CD4-positive, CD25-positive, alpha-beta regulatory T cell (primary cell): Measurements from ENCODE around the gene FRMPD2. TPM values are rescaled to one million over a fixed set of nuclear protein-coding genes. Genes with fewer than 3 reads are reported as not detected.
"Not testable (repeated sequence)": the region's sequence is repeated elsewhere in the genome, so short reads cannot be mapped to it uniquely, and the experiment has no call there.

Experiments used
- ATAC-seq, 2 donors: fragments of 150-1000 bp; cut with Tn5 transposase; one replicate each; pipeline ENCODE4 v1.10.0; 2021; ENCODE audit warnings: low read depth in 2 of 2, moderate number of reproducible peaks in 2 of 2, moderate library complexity in 1 of 2
- DNase-seq, 3 donors: peaks; one replicate each; pipeline versions ENCODE4 v3.0.0 to v3.0.0-alpha.2; 2012 to 2022; ENCODE audit warnings: mixed read lengths in 1 of 3
- H3K27ac ChIP-seq: one replicate; pipeline ENCODE4 v1.7.0; 2013; ENCODE audit warnings: mild to moderate bottlenecking, low read length; ENCODE audit not compliant: insufficient read depth, poor library complexity, severe bottlenecking
- H3K27me3 ChIP-seq: one replicate; pipeline ENCODE4 v1.7.0; 2013; ENCODE audit warnings: low read length; ENCODE audit not compliant: control insufficient read depth, insufficient read depth
- H3K36me3 ChIP-seq: one replicate; pipeline ENCODE4 v1.7.0; 2013; ENCODE audit warnings: mild to moderate bottlenecking, low read length, moderate library complexity; ENCODE audit not compliant: control insufficient read depth, insufficient read depth
- H3K4me1 ChIP-seq: 2 replicates; pipeline ENCODE4 v1.7.0; 2013; ENCODE audit warnings: mild to moderate bottlenecking, low read length; ENCODE audit not compliant: insufficient read depth, control insufficient read depth, poor library complexity, severe bottlenecking
- H3K4me3 ChIP-seq: one replicate; pipeline ENCODE4 v1.7.0; 2013; ENCODE audit warnings: low read depth, mild to moderate bottlenecking, low read length, moderate library complexity
- H3K9me3 ChIP-seq, 2 experiments: 1 replicate in 1 of 2; 2 replicates in 1 of 2; pipeline ENCODE4 v1.7.0; 2013; ENCODE audit warnings: low read length in 2 of 2, mild to moderate bottlenecking in 1 of 2, moderate library complexity in 1 of 2; ENCODE audit not compliant: control insufficient read depth in 2 of 2
- H3K27ac Mint-ChIP-seq, 3 donors: one replicate each; pipeline ENCODE4 v1.8.0; 2020 to 2022; ENCODE audit warnings: mild to moderate bottlenecking in 3 of 3, mixed read lengths in 3 of 3, moderate library complexity in 2 of 3
- H3K27me3 Mint-ChIP-seq: one replicate; pipeline ENCODE4 v1.8.0; 2022; ENCODE audit warnings: mild to moderate bottlenecking, mixed read lengths
- H3K36me3 Mint-ChIP-seq: one replicate; pipeline ENCODE4 v1.8.0; 2020; ENCODE audit warnings: mixed read lengths
- H3K4me1 Mint-ChIP-seq, 4 donors: one replicate each; pipeline ENCODE4 v1.8.0; 2020 to 2022; ENCODE audit warnings: mixed read lengths in 4 of 4, mild to moderate bottlenecking in 1 of 4
- H3K4me3 Mint-ChIP-seq, 4 donors: one replicate each; pipeline ENCODE4 v1.8.0; 2020 to 2022; ENCODE audit warnings: mild to moderate bottlenecking in 4 of 4, mixed read lengths in 4 of 4, moderate library complexity in 3 of 4
- H3K9me3 Mint-ChIP-seq, 7 donors: one replicate each; pipeline ENCODE4 v1.8.0; 2020 to 2022; ENCODE audit warnings: mixed read lengths in 7 of 7, mild to moderate bottlenecking in 3 of 7, moderate library complexity in 2 of 7
- polyA plus RNA-seq, 4 donors: library from polyadenylated mRNA; unstranded; fragments of 300-500 nt; fragmentation: Illumina TruSeq; gene quantifications; one replicate each; pipeline ENCODE4 v1.2.3, GENCODE V29; 2021
- total RNA-seq: library from RNA; stranded (reverse); gene quantifications from one replicate; pipeline ENCODE4 v1.2.3, GENCODE V29; 2022

Gene FRMPD2
- total and polyA plus RNA-seq, 5 donors from 2014 or later = not detected

GRCh38 chr10:48154211-48155140, 120.0 kb downstream of the FRMPD2 start:
- not testable (repeated sequence) for H3K9me3 Mint-ChIP-seq, H3K27me3 Mint-ChIP-seq, H3K27ac Mint-ChIP-seq, H3K27ac ChIP-seq, ATAC-seq, H3K27me3 ChIP-seq, DNase-seq, H3K4me3 Mint-ChIP-seq, H3K36me3 Mint-ChIP-seq, H3K4me1 ChIP-seq, H3K4me1 Mint-ChIP-seq, H3K9me3 ChIP-seq, H3K4me3 ChIP-seq, H3K36me3 ChIP-seq

- not testable (repeated sequence) for H3K9me3 Mint-ChIP-seq, H3K27me3 Mint-ChIP-seq, H3K27ac ChIP-seq, H3K36me3 ChIP-seq, H3K4me3 ChIP-seq, H3K27ac Mint-ChIP-seq, DNase-seq, H3K4me1 Mint-ChIP-seq, H3K9me3 ChIP-seq, ATAC-seq, H3K4me3 Mint-ChIP-seq, H3K36me3 Mint-ChIP-seq, H3K4me1 ChIP-seq, H3K27me3 ChIP-seq
Measured at GRCh38 chr10:48147643-48148042, 126.9 kb downstream of the FRMPD2 start.

- not testable (repeated sequence) for ATAC-seq, H3K4me3 ChIP-seq, H3K27ac ChIP-seq, H3K9me3 ChIP-seq, H3K27me3 Mint-ChIP-seq, H3K27ac Mint-ChIP-seq, H3K36me3 Mint-ChIP-seq, H3K4me1 Mint-ChIP-seq, H3K4me1 ChIP-seq, H3K4me3 Mint-ChIP-seq, H3K27me3 ChIP-seq, DNase-seq, H3K9me3 Mint-ChIP-seq, H3K36me3 ChIP-seq
Measured at GRCh38 chr10:48143721-48144642, 130.5 kb downstream of the FRMPD2 start.

DNA sequence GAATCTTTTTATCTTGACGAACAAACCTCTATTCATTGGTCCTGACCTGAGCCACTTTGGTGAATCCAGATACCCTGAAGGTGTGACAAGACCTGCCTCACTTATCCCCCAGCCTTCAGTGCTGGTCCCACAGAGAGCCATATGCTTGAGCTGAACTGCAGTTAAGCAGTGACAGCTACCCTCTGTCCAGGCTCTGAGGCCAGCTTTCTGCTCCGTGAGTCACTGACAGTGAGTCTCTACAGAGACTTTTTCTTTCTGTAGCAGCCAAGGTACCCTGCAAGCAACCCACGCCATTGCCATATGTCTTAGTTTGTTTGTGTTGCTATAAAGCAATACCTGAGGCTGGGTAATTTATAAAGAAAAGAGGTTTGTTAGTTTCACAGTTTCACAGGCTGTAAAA, 133.5 kb downstream of the FRMPD2 start:
- H3K9me3 Mint-ChIP-seq, H3K9me3 ChIP-seq, H3K36me3 ChIP-seq, H3K4me3 ChIP-seq, H3K27ac Mint-ChIP-seq, H3K27ac ChIP-seq, H3K4me1 Mint-ChIP-seq, H3K27me3 Mint-ChIP-seq, H3K4me1 ChIP-seq, H3K36me3 Mint-ChIP-seq, H3K27me3 ChIP-seq, ATAC-seq, H3K4me3 Mint-ChIP-seq, DNase-seq: not testable (repeated sequence)

- H3K36me3 Mint-ChIP-seq, H3K27ac ChIP-seq, H3K4me1 ChIP-seq, DNase-seq, H3K27ac Mint-ChIP-seq, H3K27me3 ChIP-seq, H3K36me3 ChIP-seq, H3K9me3 Mint-ChIP-seq, H3K4me3 ChIP-seq, ATAC-seq, H3K27me3 Mint-ChIP-seq, H3K4me3 Mint-ChIP-seq, H3K9me3 ChIP-seq, H3K4me1 Mint-ChIP-seq: not testable (repeated sequence)
Measured at GRCh38 chr10:48139953-48140850, 134.3 kb downstream of the FRMPD2 start.

DNA sequence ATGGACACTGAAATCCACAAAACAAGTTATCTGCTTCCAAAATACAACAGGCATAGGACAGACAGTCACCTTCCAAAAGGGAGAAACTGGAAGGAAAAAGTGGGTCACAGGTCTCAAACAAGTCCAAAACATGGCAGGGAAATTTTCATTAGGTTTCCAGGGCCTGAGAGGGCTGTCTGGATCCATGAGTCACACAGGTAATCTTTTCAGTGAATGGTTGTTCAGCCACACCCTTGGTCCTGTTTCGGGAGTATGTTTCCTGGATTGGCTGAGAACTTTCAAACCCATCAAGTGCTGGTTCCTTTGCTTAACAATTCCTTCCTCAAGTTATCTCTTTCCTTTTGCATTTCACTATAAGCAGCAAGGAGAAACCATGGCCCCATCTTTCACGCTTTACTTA, 145.5 kb downstream of the FRMPD2 start:
- not testable (repeated sequence) for DNase-seq, H3K9me3 Mint-ChIP-seq, H3K27ac ChIP-seq, H3K27ac Mint-ChIP-seq, H3K4me3 Mint-ChIP-seq, H3K27me3 Mint-ChIP-seq, H3K36me3 ChIP-seq, H3K27me3 ChIP-seq, H3K9me3 ChIP-seq, H3K36me3 Mint-ChIP-seq, H3K4me1 Mint-ChIP-seq, H3K4me1 ChIP-seq, H3K4me3 ChIP-seq, ATAC-seq

DNA sequence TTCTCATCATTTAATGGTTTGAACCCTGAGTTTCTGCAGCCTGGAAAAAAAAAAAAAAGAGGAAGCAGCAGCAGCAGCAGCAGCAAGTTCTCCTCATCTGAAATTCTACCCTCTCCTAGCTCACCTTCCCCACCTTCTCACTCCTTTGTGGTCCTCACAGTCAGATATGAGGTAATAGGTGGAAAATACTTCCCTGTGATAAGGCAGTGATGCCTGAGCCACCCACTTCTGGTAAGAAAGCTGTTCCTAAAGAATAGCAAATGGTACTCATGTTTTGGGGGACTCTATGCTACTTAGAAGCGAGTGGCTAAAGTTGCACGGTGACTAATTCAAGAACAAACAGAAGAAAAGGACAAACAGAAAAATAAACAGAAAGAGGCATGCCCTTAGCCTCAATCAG, 148.2 kb downstream of the FRMPD2 start:
- H3K27ac ChIP-seq, H3K36me3 Mint-ChIP-seq, H3K4me3 Mint-ChIP-seq, H3K9me3 Mint-ChIP-seq, H3K4me3 ChIP-seq, DNase-seq, H3K36me3 ChIP-seq, H3K4me1 Mint-ChIP-seq, H3K4me1 ChIP-seq, H3K9me3 ChIP-seq, H3K27me3 Mint-ChIP-seq, ATAC-seq, H3K27ac Mint-ChIP-seq, H3K27me3 ChIP-seq: not testable (repeated sequence)
